H1 (cell line): ENCODE measurements around the gene SUSD1. TPM values are rescaled to one million over a fixed set of nuclear protein-coding genes. Genes with fewer than 3 reads are reported as not detected.

Experiments
- CTCF ChIA-PET: fragments of 300-600 bp; sonication (Branson Sonifier 250); formaldehyde crosslinking; loops from one replicate; lab custom pipeline; 2021; ENCODE audit not compliant: partially characterized antibody; lab: Charles Lee
- POLR2A ChIA-PET: fragments of 300-600 bp; sonication (Branson Sonifier 250); formaldehyde crosslinking; loops from one replicate; lab custom pipeline; 2021; ENCODE audit warnings: inconsistent platforms; ENCODE audit not compliant: partially characterized antibody; lab: Charles Lee
- DNase-seq, 2 experiments: peaks; one replicate each; pipeline versions ENCODE4 v3.0.0 to v3.0.0-alpha.2; 2010 to 2022; ENCODE audit warnings: low spot score in 2 of 2, low read depth in 1 of 2, mixed read lengths in 1 of 2
- FAIRE-seq: peaks from 2 replicates; lab custom pipeline; 2011; peaks lifted over from hg19 to GRCh38; lab: Jason Lieb, UNC
- H2AFZ ChIP-seq: 2 replicates; pipeline ENCODE4 v1.8.1; 2012; ENCODE audit warnings: low read length, inconsistent platforms
- H2AK5ac ChIP-seq: 2 replicates; pipeline ENCODE4 v1.6.1; 2013; ENCODE audit warnings: low read depth, low read length
- H2BK120ac ChIP-seq: replicated peaks from 2 replicates; pipeline ENCODE3; 2013; ENCODE audit warnings: low read depth, low read length, inconsistent platforms
- H2BK12ac ChIP-seq: 2 replicates; pipeline ENCODE4 v1.6.1; 2013; ENCODE audit warnings: low read depth, low read length
- H2BK15ac ChIP-seq: 2 replicates; pipeline ENCODE4 v1.6.1; 2013; ENCODE audit warnings: low read length
- H2BK20ac ChIP-seq: 2 replicates; pipeline ENCODE4 v1.6.1; 2013; ENCODE audit warnings: low read length
- H2BK5ac ChIP-seq: 2 replicates; pipeline ENCODE4 v1.6.1; 2013; ENCODE audit warnings: low read depth, low read length
- H3K14ac ChIP-seq: 2 replicates; pipeline ENCODE4 v1.6.1; 2013; ENCODE audit warnings: inconsistent platforms; ENCODE audit not compliant: insufficient read length
- H3K18ac ChIP-seq: 2 replicates; pipeline ENCODE4 v1.6.1; 2013; ENCODE audit warnings: low read length; ENCODE audit errors: extremely low read depth
- H3K23ac ChIP-seq: 2 replicates; pipeline ENCODE4 v1.6.1; 2013; ENCODE audit warnings: inconsistent platforms; ENCODE audit not compliant: insufficient read length
- H3K23me2 ChIP-seq: 2 replicates; pipeline ENCODE4 v1.6.1; 2013; ENCODE audit warnings: low read depth, low read length
- H3K27ac ChIP-seq: 2 replicates; pipeline ENCODE4 v1.6.1; 2011; ENCODE audit warnings: low read depth, low read length, inconsistent platforms
- H3K27me3 ChIP-seq, 4 experiments: replicated peaks in 1 of 4; 1 replicate in 1 of 4; 2 replicates in 3 of 4; pipeline versions ENCODE4 v1.6.1 to v1.8.1; 2011 to 2013; ENCODE audit warnings: low read length in 3 of 4, mild to moderate bottlenecking in 3 of 4, inconsistent platforms in 2 of 4, mixed read lengths in 2 of 4, moderate library complexity in 1 of 4; ENCODE audit not compliant: control insufficient read depth in 3 of 4, insufficient read depth in 3 of 4; ENCODE audit errors: extremely low read depth in 1 of 4
- H3K36me3 ChIP-seq, 4 experiments: 2 replicates each; pipeline versions ENCODE4 v1.6.1 to v1.8.1; 2011 to 2013; ENCODE audit warnings: mild to moderate bottlenecking in 4 of 4, low read length in 3 of 4, moderate library complexity in 2 of 4, control low read depth in 1 of 4, inconsistent platforms in 1 of 4; ENCODE audit not compliant: insufficient read depth in 4 of 4, control insufficient read depth in 2 of 4
- H3K4ac ChIP-seq: replicated peaks from 2 replicates; pipeline ENCODE3; 2013; ENCODE audit warnings: low read length, low read depth, mixed read lengths, inconsistent platforms; ENCODE audit not compliant: insufficient read length
- H3K4me1 ChIP-seq, 4 experiments: replicated peaks in 1 of 4; 1 replicate in 1 of 4; 2 replicates in 3 of 4; pipeline versions ENCODE4 v1.6.1 to v1.8.1; 2011 to 2013; ENCODE audit warnings: low read length in 3 of 4, inconsistent platforms in 2 of 4, mixed read lengths in 1 of 4; ENCODE audit not compliant: insufficient read depth in 4 of 4, control insufficient read depth in 3 of 4
- H3K4me2 ChIP-seq, 2 experiments: 2 replicates each; pipeline versions ENCODE4 v1.6.1 to v1.8.1; 2011 to 2013; ENCODE audit warnings: low read depth in 2 of 2, low read length in 2 of 2, control low read depth in 1 of 2, inconsistent platforms in 1 of 2, mild to moderate bottlenecking in 1 of 2; ENCODE audit not compliant: insufficient read depth in 1 of 2
- H3K4me3 ChIP-seq, 4 experiments: fragments of 200-600, 300-600 bp in 1 of 4; sonication (generic), shearing (Covaris generic), sonication (Bioruptor Twin) in 1 of 4; 2 replicates each; pipeline versions ENCODE4 v1.5.1 to v1.8.1; 2011 to 2016; ENCODE audit warnings: low read length in 4 of 4, low read depth in 3 of 4, control low read depth in 2 of 4, inconsistent platforms in 2 of 4, mild to moderate bottlenecking in 2 of 4, mixed read lengths in 1 of 4, moderate library complexity in 1 of 4; ENCODE audit not compliant: insufficient read depth in 2 of 4; ENCODE audit errors: extremely low read depth in 1 of 4
- H3K56ac ChIP-seq: replicated peaks from 2 replicates; pipeline ENCODE3; 2013; ENCODE audit warnings: low read depth, mild to moderate bottlenecking, mixed read lengths, low read length, inconsistent platforms; ENCODE audit not compliant: insufficient read length
- H3K79me1 ChIP-seq: 2 replicates; pipeline ENCODE4 v1.6.1; 2013; ENCODE audit warnings: low read depth, low read length, control low read depth
- H3K79me2 ChIP-seq, 2 experiments: 2 replicates each; pipeline versions ENCODE4 v1.6.1 to v1.8.1; 2012 to 2013; ENCODE audit warnings: low read length in 2 of 2, mild to moderate bottlenecking in 2 of 2, inconsistent platforms in 1 of 2; ENCODE audit not compliant: insufficient read depth in 2 of 2, control insufficient read depth in 1 of 2
- H3K9ac ChIP-seq, 4 experiments: replicated peaks in 1 of 4; 1 replicate in 1 of 4; 2 replicates in 3 of 4; pipeline versions ENCODE4 v1.6.1 to v1.8.1; 2011 to 2013; ENCODE audit warnings: low read depth in 3 of 4, low read length in 3 of 4, control low read depth in 2 of 4, mild to moderate bottlenecking in 2 of 4, moderate library complexity in 2 of 4, inconsistent platforms in 1 of 4; ENCODE audit errors: extremely low read depth in 1 of 4
- H3K9me3 ChIP-seq, 2 experiments: 2 replicates each; pipeline versions ENCODE4 v1.6.1 to v1.8.1; 2012 to 2013; ENCODE audit warnings: mild to moderate bottlenecking in 2 of 2, moderate library complexity in 2 of 2, control low read depth in 1 of 2, inconsistent platforms in 1 of 2, low read depth in 1 of 2, low read length in 1 of 2, mixed read lengths in 1 of 2; ENCODE audit not compliant: insufficient read depth in 2 of 2
- H4K20me1 ChIP-seq, 2 experiments: replicated peaks in 1 of 2; 2 replicates each; pipeline versions ENCODE3 to v1.8.1; 2011 to 2013; ENCODE audit warnings: inconsistent platforms in 2 of 2, low read length in 2 of 2, mild to moderate bottlenecking in 1 of 2; ENCODE audit not compliant: insufficient read depth in 2 of 2, control insufficient read depth in 1 of 2
- H4K5ac ChIP-seq: 2 replicates; pipeline ENCODE4 v1.6.1; 2013; ENCODE audit warnings: low read length, low read depth, mixed read lengths, inconsistent platforms; ENCODE audit not compliant: insufficient read length
- H4K8ac ChIP-seq: 2 replicates; pipeline ENCODE4 v1.8.0; 2013; ENCODE audit warnings: mild to moderate bottlenecking, moderate library complexity, low read length, inconsistent platforms; ENCODE audit not compliant: insufficient read depth; ENCODE audit errors: extremely low read depth
- H4K91ac ChIP-seq: replicated peaks from 2 replicates; pipeline ENCODE3; 2013; ENCODE audit warnings: low read length, mixed read lengths, inconsistent platforms; ENCODE audit not compliant: insufficient read length
- CBX5 ChIP-seq: fragments of 300-800, 300-1000 bp; sonication (generic); IDR thresholded peaks from 2 replicates; pipeline ENCODE4 v1.7.1; 2016; ENCODE audit warnings: antibody characterized with exemption, low read length, low read depth
- CEBPB ChIP-seq: IDR thresholded peaks from 2 replicates; pipeline ENCODE4 v1.6.1; 2012; ENCODE audit warnings: low read depth, low read length
- CHD1 ChIP-seq: IDR thresholded peaks from 2 replicates; pipeline ENCODE4 v1.6.1; 2012; ENCODE audit warnings: low read depth, low read length, improper control_type of control experiment
- EGR1 ChIP-seq: IDR thresholded peaks from 2 replicates; pipeline ENCODE4 v1.6.1; 2011; ENCODE audit warnings: low read depth, low read length, borderline replicate concordance
- EP300 ChIP-seq, 2 experiments: IDR thresholded peaks; 1 replicate in 1 of 2; 2 replicates in 1 of 2; pipeline ENCODE4 v1.6.1; 2011 to 2012; ENCODE audit warnings: low read depth in 2 of 2, low read length in 2 of 2, mild to moderate bottlenecking in 2 of 2, borderline replicate concordance in 1 of 2, inconsistent platforms in 1 of 2, moderate library complexity in 1 of 2
- FOSL1 ChIP-seq: IDR thresholded peaks from 2 replicates; pipeline ENCODE4 v1.6.1; 2011; ENCODE audit warnings: mild to moderate bottlenecking, low read depth, low read length, moderate library complexity; ENCODE audit not compliant: insufficient read depth
- JUND ChIP-seq: IDR thresholded peaks from 2 replicates; pipeline ENCODE4 v1.6.1; 2011; ENCODE audit warnings: mild to moderate bottlenecking, improper control_type of control experiment, low read length
- MAFK ChIP-seq: IDR thresholded peaks from 2 replicates; pipeline ENCODE4 v1.6.1; 2012; ENCODE audit warnings: low read depth, mild to moderate bottlenecking, improper control_type of control experiment, low read length
- PHF8 ChIP-seq: fragments of 200-600 bp; sonication (generic); conservative IDR thresholded peaks from 2 replicates; pipeline ENCODE4 v1.7.1; 2012; ENCODE audit warnings: low read depth, mild to moderate bottlenecking, inconsistent platforms, low read length, moderate library complexity
- POLR2AphosphoS5 ChIP-seq: IDR thresholded peaks from 2 replicates; pipeline ENCODE4 v1.6.1; 2011; ENCODE audit warnings: low read depth, low read length
- SAP30 ChIP-seq: fragments of 300-600 bp; sonication (generic); IDR thresholded peaks from 2 replicates; pipeline ENCODE4 v1.7.1; 2012; ENCODE audit warnings: low read length, moderate library complexity, mild to moderate bottlenecking, inconsistent platforms; ENCODE audit not compliant: insufficient read depth, insufficient replicate concordance
- TCF12 ChIP-seq: IDR thresholded peaks from 2 replicates; pipeline ENCODE4 v1.6.1; 2011; ENCODE audit warnings: low read depth, mild to moderate bottlenecking, low read length
- TEAD4 ChIP-seq: IDR thresholded peaks from 2 replicates; pipeline ENCODE4 v1.6.1; 2012; ENCODE audit warnings: low read depth, low read length, inconsistent platforms, mixed read lengths
- ZNF274 ChIP-seq: IDR thresholded peaks from 2 replicates; pipeline ENCODE4 v1.7.0; 2012; ENCODE audit warnings: low read length, borderline replicate concordance; ENCODE audit errors: extremely low read depth
- WGBS, 2 experiments: shearing (Covaris generic) in 1 of 2; methylation state at CpG; one replicate each; pipeline versions ENCODE4 v1.1.6 to v1.1.7; 2013 to 2015; ENCODE audit warnings: low lambda C conversion rate in 2 of 2, mixed read lengths in 2 of 2, inconsistent platforms in 1 of 2, low coverage in 1 of 2, missing lambda C conversion rate in 1 of 2; ENCODE audit not compliant: insufficient replicate concordance in 2 of 2, insufficient coverage in 1 of 2, insufficient read length in 1 of 2; ENCODE audit errors: extremely low coverage in 1 of 2, missing lambda C conversion rate in 1 of 2; 5-methylcytosine and 5-hydroxymethylcytosine counted together
- polyA plus RNA-seq, 7 experiments: library from polyadenylated mRNA; depleted of rRNA in 3 of 7; stranded (reverse) in 5 of 7; unstranded in 2 of 7; fragments of >200 nt in 5 of 7; fragments of 200-250 nt in 2 of 7; gene quantifications; 1 replicate in 5 of 7; 2 replicates in 1 of 7; 4 replicates in 1 of 7; pipeline versions ENCODE4 v1.2.1 to v1.2.3, GENCODE V29; 2011 to 2013; ENCODE audit warnings: missing spikeins in 2 of 7, mixed read lengths in 2 of 7
- total RNA-seq: library from RNA; stranded (reverse); fragmentation: NEBNext Ultra II Directional; extraction: Animal tissue kit (Norgen Biotek cat#: 25700); gene quantifications from 2 replicates; pipeline ENCODE4 v1.2.1, GENCODE V29; 2021

The SUSD1 gene
- total and polyA plus RNA-seq, 2 of the 8 experiments (the other 6 are each of a cell fraction or from before 2014, with no cell fraction given), result 2.8 to 7.2 TPM

GRCh38 chr9:112017878-112018277 lies 157.2 kb downstream of the SUSD1 start:
- H4K20me1 ChIP-seq, result no peaks in the 10 kb centered on the region
- no peaks in the 10 kb centered on the region for H3K79me1 ChIP-seq
- H3K79me2 ChIP-seq, result no peaks in the 10 kb centered on the region
- H2BK5ac ChIP-seq, result no peak overlapping the region
- FAIRE-seq, result no peak
- no peak overlapping the region for H3K9ac ChIP-seq
- no peak overlapping the region for H2AK5ac ChIP-seq
- no peaks in the 10 kb centered on the region for H3K27me3 ChIP-seq
- H4K91ac ChIP-seq, result no peak overlapping the region
- ChIA-PET POLR2A (no interaction called here), CTCF (interaction anchor here (1.1 to 1.6 kb wide), 4 partner anchors 10 to 258 kb away, joined by 3 to 5 read pairs (median 3); no protein-coding TSS in a partner anchor)
- H2BK15ac ChIP-seq, result no peak overlapping the region
- DNase-seq, result no peak
- H3K4me2 ChIP-seq, result no peak overlapping the region
- no peak overlapping the region for H4K5ac ChIP-seq
- H3K4me1 ChIP-seq, result no peaks in the 10 kb centered on the region
- H2BK20ac ChIP-seq, result no peak overlapping the region
- H2AFZ ChIP-seq, result no peak overlapping the region
- no peak overlapping the region for H4K8ac ChIP-seq
- H3K18ac ChIP-seq, result no peak overlapping the region
- no peak overlapping the region for H3K27ac ChIP-seq
- no peak overlapping the region for H3K56ac ChIP-seq
- no peaks in the 10 kb centered on the region for H3K36me3 ChIP-seq
- no peak overlapping the region for H2BK12ac ChIP-seq
- WGBS, 2 experiments, result 91% methylated on average over 5 of the region's 5 CpGs; no CpG with 5 or more reads in 1 of the 2 experiments
- no peaks in the 10 kb centered on the region for H3K9me3 ChIP-seq
- no peak overlapping the region for H3K14ac ChIP-seq
- no peak overlapping the region for H2BK120ac ChIP-seq
- H3K23ac ChIP-seq, result no peak overlapping the region
- no peaks in the 10 kb centered on the region for H3K23me2 ChIP-seq
- TF ChIP-seq CEBPB (no peak), CBX5 (no peak), CHD1 (no peak), TCF12 (no peak), ZNF274 (no peak), JUND (no peak), MAFK (no peak), EGR1 (no peak), POLR2AphosphoS5 (no peak), EP300 (IDR thresholded peaks at IDR 0.05; ENCODE audit: borderline replicate concordance in 1 of 2, low read depth in 2 of 2, low read length in 2 of 2) (no peak), SAP30 (no peak), TEAD4 (no peak), PHF8 (no peak), FOSL1 (no peak)
- no peak overlapping the region for H3K4me3 ChIP-seq
- no peak overlapping the region for H3K4ac ChIP-seq
